Panc1 (cell line): ENCODE data around the gene IL17RE.
"Not testable (repeated sequence)": the region's sequence is repeated elsewhere in the genome, so short reads cannot be mapped to it uniquely, and the experiment has no call there.

Source experiments
- POLR2AphosphoS5 ChIP-seq: IDR thresholded peaks from 2 replicates; pipeline ENCODE4 v1.6.1; 2012; ENCODE audit warnings: mild to moderate bottlenecking, low read depth, low read length, moderate library complexity
- TF ChIP-seq, protein P1 (sequence below): fragments of 450-650 bp; IDR thresholded peaks from 2 replicates; pipeline ENCODE4 v1.5.1; 2017; ENCODE audit warnings: mild to moderate bottlenecking
- TF ChIP-seq, protein P2 (sequence below), 2 experiments: IDR thresholded peaks; 2 replicates each; pipeline ENCODE4 v1.6.1; 2011 to 2012; ENCODE audit warnings: low read depth in 2 of 2, control low read depth in 1 of 2, low read length in 1 of 2, mild to moderate bottlenecking in 1 of 2, moderate library complexity in 1 of 2; ENCODE audit not compliant: insufficient read depth in 1 of 2

DNA sequence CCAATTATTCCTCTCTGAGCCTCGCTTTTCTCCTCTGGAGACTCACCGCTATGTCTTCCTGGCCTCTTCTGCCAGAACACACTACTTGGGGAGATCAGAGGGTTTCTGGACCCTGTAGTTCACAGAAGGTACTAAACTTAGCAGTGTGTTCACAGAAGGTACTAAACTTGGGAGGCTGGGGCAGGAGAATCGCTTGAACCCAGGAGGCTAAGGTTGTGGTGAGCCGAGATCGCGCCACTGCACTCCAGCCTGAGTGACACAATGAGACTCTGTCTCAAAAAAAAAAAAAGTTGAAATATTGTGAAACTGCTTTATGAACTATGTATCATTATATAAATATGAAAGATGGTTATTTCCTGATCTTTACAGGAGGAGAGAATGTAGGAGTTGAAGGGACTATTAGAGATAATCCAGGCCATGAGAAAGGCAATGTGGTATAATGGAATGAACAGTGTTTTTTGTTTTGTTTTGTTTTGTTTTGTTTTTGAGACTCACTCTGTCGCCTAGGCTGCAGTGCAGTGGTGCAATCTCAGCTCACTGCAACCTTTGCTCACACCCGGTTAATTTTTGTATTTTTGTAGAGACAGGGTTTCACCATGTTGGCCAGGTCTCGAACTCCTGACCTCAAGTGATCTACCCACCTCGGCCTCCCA is 5.8 kb upstream of the IL17RE start:
- TF ChIP-seq, protein P1, sequence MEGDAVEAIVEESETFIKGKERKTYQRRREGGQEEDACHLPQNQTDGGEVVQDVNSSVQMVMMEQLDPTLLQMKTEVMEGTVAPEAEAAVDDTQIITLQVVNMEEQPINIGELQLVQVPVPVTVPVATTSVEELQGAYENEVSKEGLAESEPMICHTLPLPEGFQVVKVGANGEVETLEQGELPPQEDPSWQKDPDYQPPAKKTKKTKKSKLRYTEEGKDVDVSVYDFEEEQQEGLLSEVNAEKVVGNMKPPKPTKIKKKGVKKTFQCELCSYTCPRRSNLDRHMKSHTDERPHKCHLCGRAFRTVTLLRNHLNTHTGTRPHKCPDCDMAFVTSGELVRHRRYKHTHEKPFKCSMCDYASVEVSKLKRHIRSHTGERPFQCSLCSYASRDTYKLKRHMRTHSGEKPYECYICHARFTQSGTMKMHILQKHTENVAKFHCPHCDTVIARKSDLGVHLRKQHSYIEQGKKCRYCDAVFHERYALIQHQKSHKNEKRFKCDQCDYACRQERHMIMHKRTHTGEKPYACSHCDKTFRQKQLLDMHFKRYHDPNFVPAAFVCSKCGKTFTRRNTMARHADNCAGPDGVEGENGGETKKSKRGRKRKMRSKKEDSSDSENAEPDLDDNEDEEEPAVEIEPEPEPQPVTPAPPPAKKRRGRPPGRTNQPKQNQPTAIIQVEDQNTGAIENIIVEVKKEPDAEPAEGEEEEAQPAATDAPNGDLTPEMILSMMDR: not testable (repeated sequence)
- not testable (repeated sequence) for TF ChIP-seq POLR2AphosphoS5
- TF ChIP-seq, protein P2, sequence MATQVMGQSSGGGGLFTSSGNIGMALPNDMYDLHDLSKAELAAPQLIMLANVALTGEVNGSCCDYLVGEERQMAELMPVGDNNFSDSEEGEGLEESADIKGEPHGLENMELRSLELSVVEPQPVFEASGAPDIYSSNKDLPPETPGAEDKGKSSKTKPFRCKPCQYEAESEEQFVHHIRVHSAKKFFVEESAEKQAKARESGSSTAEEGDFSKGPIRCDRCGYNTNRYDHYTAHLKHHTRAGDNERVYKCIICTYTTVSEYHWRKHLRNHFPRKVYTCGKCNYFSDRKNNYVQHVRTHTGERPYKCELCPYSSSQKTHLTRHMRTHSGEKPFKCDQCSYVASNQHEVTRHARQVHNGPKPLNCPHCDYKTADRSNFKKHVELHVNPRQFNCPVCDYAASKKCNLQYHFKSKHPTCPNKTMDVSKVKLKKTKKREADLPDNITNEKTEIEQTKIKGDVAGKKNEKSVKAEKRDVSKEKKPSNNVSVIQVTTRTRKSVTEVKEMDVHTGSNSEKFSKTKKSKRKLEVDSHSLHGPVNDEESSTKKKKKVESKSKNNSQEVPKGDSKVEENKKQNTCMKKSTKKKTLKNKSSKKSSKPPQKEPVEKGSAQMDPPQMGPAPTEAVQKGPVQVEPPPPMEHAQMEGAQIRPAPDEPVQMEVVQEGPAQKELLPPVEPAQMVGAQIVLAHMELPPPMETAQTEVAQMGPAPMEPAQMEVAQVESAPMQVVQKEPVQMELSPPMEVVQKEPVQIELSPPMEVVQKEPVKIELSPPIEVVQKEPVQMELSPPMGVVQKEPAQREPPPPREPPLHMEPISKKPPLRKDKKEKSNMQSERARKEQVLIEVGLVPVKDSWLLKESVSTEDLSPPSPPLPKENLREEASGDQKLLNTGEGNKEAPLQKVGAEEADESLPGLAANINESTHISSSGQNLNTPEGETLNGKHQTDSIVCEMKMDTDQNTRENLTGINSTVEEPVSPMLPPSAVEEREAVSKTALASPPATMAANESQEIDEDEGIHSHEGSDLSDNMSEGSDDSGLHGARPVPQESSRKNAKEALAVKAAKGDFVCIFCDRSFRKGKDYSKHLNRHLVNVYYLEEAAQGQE (IDR thresholded peaks at IDR 0.05; ENCODE audit: insufficient read depth in 1 of 2, low read depth in 2 of 2, low read length in 1 of 2): not testable (repeated sequence)
